Stimulated activated CD4-positive, alpha-beta T cell treated with anti-CD3 and anti-CD28 coated beads, Interleukin-15, amount 100 ng/mL, for 48 hours (primary cell): ENCODE data around the gene TAB2.

Source experiments
- DNase-seq, 2 donors: peaks; one replicate each; pipeline ENCODE4 v3.0.0-alpha.2; 2020; ENCODE audit warnings: low read depth in 2 of 2

Gene TAB2

GRCh38 chr6:149313070-149313469 lies 4.4 kb upstream of the TAB2 start:
- DNase-seq, result no peak

- no peak for DNase-seq
Measured at GRCh38 chr6:149313861-149314260, 3.7 kb upstream of the TAB2 start.

GRCh38 chr6:149314325-149314905 lies 3.1 kb upstream of the TAB2 start:
- no peak for DNase-seq

GRCh38 chr6:149316108-149316727 lies 1.3 kb upstream of the TAB2 start:
- DNase-seq, result no peak

DNA sequence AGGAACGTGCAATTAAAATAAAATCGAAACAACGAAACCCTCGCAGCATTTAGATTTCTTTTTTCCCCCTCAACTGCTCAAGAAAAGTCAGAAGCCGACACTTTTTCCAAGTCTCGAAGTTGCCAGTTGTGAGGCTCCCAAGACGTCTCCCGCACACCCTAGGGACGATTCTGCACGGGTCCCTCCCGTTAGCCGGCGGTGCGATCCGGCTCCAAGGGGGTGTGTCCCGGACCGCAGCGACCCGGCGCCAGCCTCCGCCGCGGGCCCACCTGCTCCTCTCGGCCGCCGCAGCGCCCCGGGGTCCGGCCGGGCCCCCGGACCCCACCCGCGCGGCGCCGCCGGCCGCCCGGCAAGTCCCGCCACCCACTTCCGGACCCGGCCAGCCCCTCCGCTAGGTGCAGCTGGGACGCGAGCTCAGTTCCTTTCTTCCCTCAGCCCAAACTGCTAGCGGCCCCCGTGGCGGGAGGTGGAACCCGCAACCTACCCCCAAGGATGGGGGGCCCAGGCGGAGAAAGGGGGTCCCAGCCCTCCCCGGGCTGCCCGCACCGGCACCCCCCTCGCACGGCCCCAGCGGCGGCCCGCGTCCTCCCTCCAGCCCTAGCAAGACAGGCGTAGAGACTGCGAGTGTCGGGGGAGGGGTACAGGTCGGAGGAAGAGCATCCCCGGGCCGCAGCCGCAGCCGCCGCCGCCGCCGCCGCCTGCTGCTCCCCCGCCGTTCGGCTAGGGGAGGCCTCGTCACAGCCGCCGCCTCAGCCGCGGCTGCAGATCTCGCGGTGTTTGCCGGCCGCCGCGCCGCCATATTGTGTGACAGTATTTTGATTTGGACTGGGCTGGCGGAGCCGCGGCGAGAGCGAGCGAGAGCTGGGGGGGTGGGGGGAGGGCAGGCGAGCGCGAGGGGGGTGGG lies 520 bp upstream of the TAB2 start:
- peak; percentile 84 to 85 for DNase-seq

- DNase-seq, result no peak
Measured at GRCh38 chr6:149318581-149319286, 1.2 kb downstream of the TAB2 start.

DNA sequence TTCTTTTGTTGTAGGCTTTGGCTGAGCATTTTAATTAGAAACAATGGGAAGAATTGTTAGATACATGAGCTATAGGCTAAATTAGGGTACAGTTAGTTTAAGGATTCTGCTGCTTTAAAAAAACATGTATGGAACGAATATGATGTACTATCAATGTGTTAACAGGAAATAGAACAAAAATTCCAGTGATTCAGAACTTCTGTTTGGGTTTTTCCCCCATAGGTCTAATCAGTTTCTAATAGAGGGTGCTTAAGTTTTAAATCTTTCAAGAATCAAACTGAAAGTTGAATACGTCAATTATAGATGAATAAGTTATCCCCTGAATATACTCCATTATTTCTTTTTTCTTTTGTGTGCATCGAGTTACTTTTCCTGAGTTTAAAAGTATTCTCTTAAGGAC lies 1.9 kb downstream of the TAB2 start:
- DNase-seq, result no peak

- peak in 1 of 2 donors; percentile 25 for DNase-seq
Measured at GRCh38 chr6:149320016-149320415, 2.5 kb downstream of the TAB2 start.

GRCh38 chr6:149320796-149321195 lies 3.3 kb downstream of the TAB2 start:
- DNase-seq, result no peak

- no peak for DNase-seq
Measured at GRCh38 chr6:149323353-149323752, 5.8 kb downstream of the TAB2 start.

DNA sequence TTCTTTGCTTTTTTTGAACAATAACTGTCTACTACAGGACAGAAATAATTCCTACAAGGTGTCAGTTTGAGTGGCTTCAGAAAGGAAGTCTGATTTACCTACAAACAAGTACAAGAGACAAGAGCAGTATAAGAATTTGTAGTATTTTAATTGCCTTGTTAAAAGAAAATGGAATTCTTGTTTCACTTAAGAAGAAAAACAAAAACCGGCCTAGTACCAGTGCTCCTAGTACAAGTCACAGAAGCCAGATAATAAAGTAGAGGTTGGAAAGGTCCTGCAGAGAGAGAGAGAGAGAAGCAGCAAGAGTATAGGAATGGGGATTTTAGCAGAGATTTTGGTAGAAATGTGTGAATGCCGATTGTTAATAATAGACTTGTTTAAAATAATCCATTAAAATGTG lies 6.4 kb downstream of the TAB2 start:
- no peak for DNase-seq

DNA sequence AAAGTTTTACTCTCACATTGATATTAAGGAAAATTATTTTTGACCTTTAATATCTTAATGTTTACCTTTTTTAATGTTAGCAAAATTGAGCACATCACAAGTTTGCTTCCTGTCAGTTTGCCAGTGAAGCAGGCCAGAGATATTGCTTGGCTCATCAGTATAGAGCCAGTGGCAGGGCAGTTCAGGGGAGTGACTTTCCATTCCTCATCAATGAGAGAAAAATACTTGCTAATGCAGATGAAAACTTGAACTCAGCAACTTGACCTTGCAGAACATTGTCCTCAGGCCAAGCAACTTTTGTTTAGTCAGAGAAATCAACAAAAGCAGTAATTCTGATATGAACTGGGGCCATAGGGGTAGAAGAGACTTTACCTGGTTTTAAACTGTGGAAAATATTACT lies 6.9 kb downstream of the TAB2 start:
- DNase-seq, result no peak

DNA sequence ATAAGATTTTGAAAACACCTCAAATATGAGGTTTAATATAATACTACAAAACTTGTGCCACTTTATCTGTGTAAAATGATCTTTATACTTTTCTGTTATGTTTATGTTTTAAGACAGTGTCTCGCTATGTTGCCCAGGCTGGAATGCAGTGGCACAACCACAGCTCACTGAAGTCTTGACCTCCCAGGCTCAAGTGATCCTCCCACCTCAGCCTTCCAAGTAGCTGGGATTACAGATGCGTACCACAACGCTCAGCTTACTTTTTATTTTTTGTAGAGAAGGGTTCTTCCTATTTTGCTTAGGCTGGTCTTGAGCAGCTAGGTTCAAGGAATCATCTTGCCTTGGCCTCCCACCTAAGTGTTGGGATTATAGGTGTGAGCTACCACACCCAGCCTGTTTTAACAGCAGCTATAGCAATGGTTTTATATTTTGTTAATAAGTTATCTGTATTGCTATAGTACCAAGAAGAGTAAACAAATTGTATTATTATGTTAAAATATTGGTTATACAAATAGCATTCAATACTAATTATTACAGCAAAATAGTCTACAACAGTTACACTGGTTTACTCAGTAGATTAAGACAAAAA lies 8.2 kb downstream of the TAB2 start:
- DNase-seq, result no peak

DNA sequence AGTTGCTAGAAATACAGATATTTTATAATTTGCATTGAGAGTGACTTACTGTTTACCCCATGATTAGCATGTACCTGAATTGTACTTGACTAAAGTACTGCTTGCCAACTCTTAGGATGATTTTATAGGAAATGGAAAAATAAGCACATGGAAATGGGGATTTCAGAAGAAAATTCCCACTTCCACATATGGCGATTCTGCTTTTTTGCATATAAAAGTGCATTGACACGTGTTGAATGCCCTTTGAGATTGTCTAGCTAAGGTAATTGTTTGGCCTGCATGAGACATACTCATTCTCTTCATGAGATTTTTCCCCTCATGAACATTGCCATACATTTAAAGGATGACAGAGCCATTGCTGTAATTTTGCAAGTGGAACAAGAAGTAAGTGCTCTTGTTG lies 10.1 kb downstream of the TAB2 start:
- no peak for DNase-seq

DNA sequence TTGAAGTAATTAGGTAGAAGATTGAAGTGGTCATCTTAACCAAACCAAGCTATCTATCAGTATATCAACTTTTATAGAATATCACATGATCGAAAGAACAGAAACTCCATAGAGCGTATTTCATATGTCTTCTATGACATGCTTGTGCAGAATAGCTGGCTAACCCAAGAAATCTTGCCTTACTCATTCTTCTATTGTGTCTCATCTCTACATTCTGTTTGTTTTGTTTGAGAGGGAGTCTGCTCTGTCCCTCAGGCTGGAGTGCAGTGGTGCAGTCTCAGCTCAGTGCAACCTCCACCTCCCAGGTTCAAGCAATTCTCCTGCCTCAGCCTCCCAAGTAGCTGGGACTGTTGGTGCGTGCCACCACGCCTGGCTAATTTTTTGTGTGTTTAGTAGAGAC lies 10.6 kb downstream of the TAB2 start:
- no peak for DNase-seq

- no peak for DNase-seq
Measured at GRCh38 chr6:149329529-149329928, 12.0 kb downstream of the TAB2 start.

DNA sequence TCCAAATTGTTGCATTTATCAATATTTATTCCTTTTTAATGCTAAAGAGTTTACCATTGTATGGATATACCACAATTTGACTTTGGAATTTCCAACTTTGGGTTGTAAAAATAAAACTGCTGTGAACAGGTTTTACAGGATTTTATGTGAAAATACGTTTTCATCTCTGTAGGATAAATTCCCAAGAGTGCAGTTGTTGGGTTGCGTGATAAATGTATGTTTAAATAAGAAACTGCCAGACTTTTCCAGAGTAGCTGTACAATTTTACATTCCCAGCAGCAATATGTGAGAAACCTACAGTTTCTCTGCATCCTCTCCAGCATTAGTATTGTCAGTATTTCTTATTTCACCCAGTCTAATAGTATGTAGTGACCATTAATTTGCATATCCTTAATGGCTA lies 12.6 kb downstream of the TAB2 start:
- no peak for DNase-seq

DNA sequence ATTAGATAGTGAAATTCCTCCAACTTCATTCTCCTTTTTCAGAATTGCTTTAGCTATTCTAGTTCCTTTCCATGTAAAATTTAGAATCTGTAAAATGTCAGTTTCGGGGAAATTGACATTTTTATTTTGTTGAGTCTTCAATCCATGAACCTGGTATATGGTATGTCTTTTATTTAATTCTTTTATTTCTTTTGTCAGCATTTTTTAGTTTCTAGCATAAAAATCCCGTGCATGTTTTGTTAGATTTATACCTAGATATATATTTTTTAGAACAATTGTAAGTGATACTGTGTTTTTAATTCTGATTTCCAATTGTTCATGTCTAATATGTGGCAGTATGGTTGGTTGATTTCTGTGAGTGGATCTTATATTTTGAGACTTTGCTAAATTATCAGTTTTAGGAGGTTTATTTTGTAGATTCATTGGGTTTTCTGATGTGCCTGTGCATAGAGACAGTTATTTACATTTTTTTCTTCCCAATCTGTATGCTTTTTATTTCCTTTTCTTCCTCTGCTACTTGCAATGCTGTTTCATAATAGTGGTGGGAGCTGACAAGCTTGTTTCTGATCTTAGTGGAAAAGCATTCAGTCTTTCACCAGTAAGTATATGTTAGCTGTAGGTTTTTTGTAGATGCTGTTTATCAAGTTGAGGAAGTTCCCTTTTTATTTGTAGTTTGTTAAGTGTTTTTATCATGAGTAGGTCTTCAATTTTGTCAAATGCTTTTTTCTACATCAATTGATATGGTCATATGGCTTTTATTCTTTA lies 13.7 kb downstream of the TAB2 start:
- no peak for DNase-seq

DNA sequence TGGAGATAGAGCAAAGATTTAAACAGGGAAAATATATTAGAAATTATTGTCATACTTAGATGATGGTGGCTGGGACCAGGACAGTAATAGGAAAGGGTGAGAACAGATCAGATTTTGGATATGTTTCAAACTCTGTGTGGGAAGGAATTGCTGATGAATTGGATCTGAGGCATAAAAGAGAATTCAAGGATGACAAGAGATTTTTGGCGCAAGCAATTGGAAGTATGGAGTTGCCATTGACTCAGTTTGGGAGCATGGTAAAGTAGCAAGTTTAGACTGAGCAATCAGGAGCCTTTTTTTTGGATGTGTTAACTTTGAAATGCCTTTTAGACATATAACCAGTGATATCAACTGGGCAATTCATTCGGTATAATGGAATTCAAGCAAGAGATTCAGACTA lies 14.4 kb downstream of the TAB2 start:
- DNase-seq, result no peak

DNA sequence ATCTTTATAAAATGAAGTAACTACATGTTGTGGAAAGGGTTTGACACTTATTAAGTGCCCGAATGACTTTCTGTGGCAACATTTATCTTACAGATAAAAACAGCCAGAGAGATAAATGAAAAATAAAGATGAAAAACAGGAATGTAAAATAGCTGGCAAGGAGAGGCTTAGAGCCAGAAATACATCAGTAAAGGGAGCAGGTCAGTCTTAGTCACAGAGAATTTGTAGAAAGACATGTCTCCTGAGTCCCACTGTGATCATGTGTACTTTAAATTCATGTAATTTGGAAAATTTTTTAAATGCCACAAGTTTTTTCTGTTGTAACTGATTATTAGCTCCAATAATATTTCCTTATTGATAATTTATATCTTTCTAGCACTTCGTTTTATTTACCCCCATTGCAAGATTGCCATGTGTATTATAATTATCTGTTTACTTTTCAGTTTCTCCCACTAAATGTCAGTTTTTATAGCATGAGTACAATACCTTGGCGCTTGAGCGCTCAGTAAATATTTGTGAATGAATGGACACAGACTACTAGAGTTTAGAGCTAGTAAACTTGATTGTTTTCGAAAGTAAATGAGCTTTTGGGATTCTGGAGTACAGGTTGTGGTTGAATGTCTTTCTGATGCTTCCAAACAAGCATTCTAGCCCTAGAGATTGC lies 15.2 kb downstream of the TAB2 start:
- no peak for DNase-seq

- DNase-seq, result no peak
Measured at GRCh38 chr6:149333266-149333620, 15.7 kb downstream of the TAB2 start.
